SK-N-SH (cell line): Measurements from ENCODE around the gene CCN5. TPM values are rescaled to one million over a fixed set of nuclear protein-coding genes. Genes with fewer than 3 reads are reported as not detected.

ENCODE experiments used
- CTCF ChIA-PET: fragments of 300-600, 350-600 bp; formaldehyde crosslinking; extraction: SDS; loops from one replicate; lab custom pipeline; 2021; lab: Yijun Ruan, JAX
- POLR2A ChIA-PET: fragments of 350-600 bp; sonication (Branson Sonifier 250); formaldehyde crosslinking; extraction: SDS; loops from one replicate; lab custom pipeline; 2020; ENCODE audit warnings: antibody characterized with exemption, inconsistent platforms; lab: Yijun Ruan, JAX
- DNase-seq: peaks from one replicate; pipeline ENCODE4 v3.0.0; 2012
- H2AFZ ChIP-seq: fragments of 200-600 bp; sonication (generic); 2 replicates; pipeline ENCODE4 v1.8.1; 2016; ENCODE audit warnings: antibody characterized with exemption, mild to moderate bottlenecking, low read depth
- H3F3A ChIP-seq: fragments of 200-600 bp; sonication (generic); replicated peaks from 2 replicates; pipeline ENCODE3; 2016; ENCODE audit warnings: antibody characterized with exemption, mild to moderate bottlenecking; ENCODE audit not compliant: insufficient read depth
- H3K27ac ChIP-seq, 2 experiments: fragments of 200-500 bp in 1 of 2; fragments of 200-600 bp in 1 of 2; sonication (Bioruptor generic) in 1 of 2; sonication (generic), shearing (Covaris generic) in 1 of 2; 2 replicates each; pipeline versions ENCODE4 v1.5.1 to v1.6.1; 2014 to 2016; ENCODE audit warnings: low read depth in 2 of 2, inconsistent platforms in 1 of 2, low read length in 1 of 2, mild to moderate bottlenecking in 1 of 2, mixed read lengths in 1 of 2
- H3K27me3 ChIP-seq: fragments of 200-600 bp; sonication (generic), shearing (Covaris generic); 2 replicates; pipeline ENCODE4 v1.6.1; 2016; ENCODE audit warnings: mixed run types; ENCODE audit not compliant: insufficient read depth
- H3K36me3 ChIP-seq, 2 experiments: fragments of 200-500 bp in 1 of 2; fragments of 200-600 bp in 1 of 2; sonication (Bioruptor generic) in 1 of 2; sonication (generic) in 1 of 2; replicated peaks in 1 of 2; 2 replicates each; pipeline versions ENCODE3 to v1.5.1; 2014 to 2016; ENCODE audit warnings: low read length in 1 of 2, mild to moderate bottlenecking in 1 of 2; ENCODE audit not compliant: insufficient read depth in 2 of 2, control insufficient read depth in 1 of 2
- H3K4me1 ChIP-seq, 2 experiments: fragments of 200-500 bp in 1 of 2; fragments of 200-600 bp in 1 of 2; sonication (Bioruptor generic) in 1 of 2; sonication (generic), shearing (Covaris generic) in 1 of 2; 2 replicates each; pipeline versions ENCODE4 v1.5.1 to v1.6.1; 2014 to 2016; ENCODE audit warnings: low read depth in 1 of 2, low read length in 1 of 2, mixed run types in 1 of 2; ENCODE audit not compliant: insufficient read depth in 2 of 2, control insufficient read depth in 1 of 2
- H3K4me2 ChIP-seq: fragments of 200-600 bp; sonication (generic), shearing (Covaris generic); 2 replicates; pipeline ENCODE4 v1.6.1; 2017; ENCODE audit warnings: mixed run types
- H3K4me3 ChIP-seq, 2 experiments: fragments of 200-500 bp in 1 of 2; fragments of 200-600 bp in 1 of 2; sonication (Bioruptor generic) in 1 of 2; sonication (generic), shearing (Covaris generic) in 1 of 2; 2 replicates each; pipeline versions ENCODE4 v1.5.1 to v1.8.1; 2014 to 2016; ENCODE audit warnings: low read depth in 2 of 2, inconsistent platforms in 1 of 2, low read length in 1 of 2, mild to moderate bottlenecking in 1 of 2, mixed read lengths in 1 of 2, moderate library complexity in 1 of 2
- H3K79me2 ChIP-seq: fragments of 200-600 bp; sonication (generic); 2 replicates; pipeline ENCODE4 v1.8.1; 2017; ENCODE audit warnings: mild to moderate bottlenecking; ENCODE audit not compliant: insufficient read depth
- H3K9ac ChIP-seq: fragments of 200-600 bp; sonication (generic); 2 replicates; pipeline ENCODE4 v1.6.1; 2017; ENCODE audit warnings: mixed run types
- H3K9me2 ChIP-seq: fragments of 200-600 bp; sonication (generic); 2 replicates; pipeline ENCODE4 v1.6.1; 2017; ENCODE audit warnings: mixed run types
- H3K9me3 ChIP-seq: fragments of 200-600 bp; sonication (generic); 2 replicates; pipeline ENCODE4 v1.6.1; 2017; ENCODE audit warnings: mixed run types, mild to moderate bottlenecking, moderate library complexity
- H4K20me1 ChIP-seq: fragments of 200-600 bp; sonication (generic); 2 replicates; pipeline ENCODE4 v1.6.1; 2017; ENCODE audit warnings: mild to moderate bottlenecking, mixed run types; ENCODE audit not compliant: insufficient read depth
- CTCF ChIP-seq: fragments of 200-600 bp; sonication (generic); IDR thresholded peaks from 2 replicates; pipeline ENCODE4 v1.6.1; 2017; ENCODE audit warnings: antibody characterized with exemption, mild to moderate bottlenecking, moderate library complexity
- EP300 ChIP-seq, 2 experiments: IDR thresholded peaks; 2 replicates each; pipeline versions ENCODE4 v1.4.0 to v1.6.1; 2012; ENCODE audit warnings: borderline replicate concordance in 1 of 2, low read depth in 1 of 2, low read length in 1 of 2
- EZH2phosphoT487 ChIP-seq: fragments of 200-600 bp; sonication (generic); IDR thresholded peaks from 2 replicates; pipeline ENCODE4 v1.6.1; 2017; ENCODE audit warnings: low read depth, mixed run types, mild to moderate bottlenecking, antibody characterized with exemption, moderate library complexity, borderline replicate concordance
- FOSL2 ChIP-seq: IDR thresholded peaks from 2 replicates; pipeline ENCODE4 v1.4.0; 2012; ENCODE audit warnings: low read depth, mild to moderate bottlenecking, moderate library complexity, borderline replicate concordance
- FOXM1 ChIP-seq: IDR thresholded peaks from 2 replicates; pipeline ENCODE4 v1.4.0; 2012; ENCODE audit warnings: low read depth, mild to moderate bottlenecking
- IRF3 ChIP-seq: fragments of 150-350 bp; IDR thresholded peaks from 2 replicates; pipeline ENCODE4 v1.6.1; 2016; ENCODE audit warnings: mild to moderate bottlenecking, low read depth, low read length
- NRF1 ChIP-seq: IDR thresholded peaks from 2 replicates; pipeline ENCODE4 v1.6.1; 2012; ENCODE audit warnings: low read depth, mild to moderate bottlenecking, low read length
- POLR2AphosphoS5 ChIP-seq: IDR thresholded peaks from 2 replicates; pipeline ENCODE4 v1.6.1; 2012; ENCODE audit warnings: low read depth, low read length
- RCOR1 ChIP-seq: fragments of 150-350 bp; IDR thresholded peaks from 2 replicates; pipeline ENCODE4 v1.6.1; 2017; ENCODE audit warnings: antibody characterized with exemption, low read length
- RFX5 ChIP-seq: IDR thresholded peaks from 2 replicates; pipeline ENCODE4 v1.6.1; 2012; ENCODE audit warnings: mild to moderate bottlenecking, improper control_type of control experiment, low read length
- YY1 ChIP-seq: IDR thresholded peaks from 2 replicates; pipeline ENCODE4 v1.4.0; 2012; ENCODE audit warnings: low read depth, mild to moderate bottlenecking
- WGBS: methylation state at CpG from one replicate; pipeline ENCODE4 v1.1.6; 2017; ENCODE audit warnings: low lambda C conversion rate; 5-methylcytosine and 5-hydroxymethylcytosine counted together
- polyA plus RNA-seq, 3 experiments: library from polyadenylated mRNA; depleted of rRNA; stranded (reverse); fragments of >200 nt; gene quantifications; 2 replicates each; pipeline ENCODE4 v1.2.3, GENCODE V29; 2012
- TF ChIP-seq, protein P1 (sequence below): IDR thresholded peaks from 2 replicates; pipeline ENCODE4 v1.4.0; 2012; ENCODE audit warnings: low read depth

Gene CCN5
- polyA plus RNA-seq, 1 of the 3 experiments (the other 2 are of a cell fraction): 0.05 TPM

- TF ChIP-seq RFX5 (no peak), NRF1 (no peak), FOXM1 (no peak), FOSL2 (no peak)
Measured at GRCh38 chr20:44769481-44769863, 54.3 kb downstream of the CCN5 start (continued).

DNA sequence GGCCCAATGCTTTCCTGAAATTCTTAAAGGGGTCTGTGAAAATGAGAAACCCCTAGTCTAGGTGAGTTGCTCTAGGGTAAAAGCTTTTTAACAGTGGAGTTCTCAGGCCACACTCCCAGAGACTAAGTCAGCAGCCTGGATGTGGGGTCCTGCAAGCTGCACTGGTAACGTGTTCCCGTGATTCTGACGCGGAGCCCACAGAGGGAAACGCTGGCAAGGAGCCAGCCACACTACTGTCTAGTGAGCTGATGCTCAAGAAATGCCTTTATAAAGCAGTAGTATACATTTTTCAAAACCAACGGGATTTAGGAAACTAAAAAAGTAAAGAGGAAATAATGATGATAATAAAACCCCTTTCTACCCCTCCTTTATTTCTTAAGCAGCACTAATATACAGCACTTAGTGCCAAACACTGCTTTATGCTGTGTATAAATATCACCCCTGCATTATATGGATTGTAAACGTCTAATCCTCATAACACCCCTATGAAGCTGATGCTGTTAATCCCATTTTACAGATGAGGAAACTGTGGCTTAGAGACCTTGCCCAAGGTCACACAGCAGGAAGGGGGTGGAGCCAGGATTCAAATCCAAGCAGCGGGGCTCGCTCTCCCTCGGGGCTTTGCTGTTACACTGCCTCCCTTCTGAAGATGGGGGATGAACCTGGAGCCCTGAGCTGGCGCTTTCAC lies 55.5 kb downstream of the CCN5 start:
- Histone ChIP-seq H3K9me2 (no peaks in the 10 kb centered on the region), H3K4me2 (no peak overlapping the region), H2AFZ (no peak overlapping the region), H3K4me1 (peaks cover 0 to 23% of the 10 kb centered on the region in 2 experiments; a peak in 1 of 4 replicates), H3K9ac (no peak overlapping the region), H3K27me3 (peaks cover 26% of the 10 kb centered on the region; the same call in 1 of the 2 replicates), H3F3A (no peaks in the 10 kb centered on the region), H3K9me3 (no peaks in the 10 kb centered on the region), H3K27ac (no peak overlapping the region), H3K4me3 (no peak overlapping the region), H3K79me2 (no peaks in the 10 kb centered on the region), H4K20me1 (no peaks in the 10 kb centered on the region), H3K36me3 (no peaks in the 10 kb centered on the region)
- TF ChIP-seq RCOR1: no peak
- no peak for TF ChIP-seq EP300 (IDR thresholded peaks at IDR 0.05; ENCODE audit: borderline replicate concordance in 1 of 2, low read depth in 1 of 2, low read length in 1 of 2)
- no peak for TF ChIP-seq POLR2AphosphoS5
- TF ChIP-seq YY1: no peak
- TF ChIP-seq IRF3: no peak
- TF ChIP-seq EZH2phosphoT487: no peak
- no peak for TF ChIP-seq FOXM1
- no peak for TF ChIP-seq NRF1
- TF ChIP-seq, protein P1, sequence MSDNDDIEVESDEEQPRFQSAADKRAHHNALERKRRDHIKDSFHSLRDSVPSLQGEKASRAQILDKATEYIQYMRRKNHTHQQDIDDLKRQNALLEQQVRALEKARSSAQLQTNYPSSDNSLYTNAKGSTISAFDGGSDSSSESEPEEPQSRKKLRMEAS: no peak
- no peak for TF ChIP-seq CTCF
- ChIA-PET POLR2A (no interaction called here), CTCF (interaction anchor here (1.0 to 1.5 kb wide), 5 partner anchors 12 to 96 kb away, joined by 3 to 6 read pairs (median 3); no protein-coding TSS in a partner anchor)
- DNase-seq: no peak
- 50% methylated on average over 11 of the region's 11 CpGs for WGBS
